SK-N-DZ (cell line): ENCODE data around the gene MS4A18.

ENCODE experiments used
- DNase-seq: peaks from one replicate; pipeline ENCODE4 v3.0.0-alpha.2; 2015; ENCODE audit warnings: low spot score

Gene MS4A18

DNA sequence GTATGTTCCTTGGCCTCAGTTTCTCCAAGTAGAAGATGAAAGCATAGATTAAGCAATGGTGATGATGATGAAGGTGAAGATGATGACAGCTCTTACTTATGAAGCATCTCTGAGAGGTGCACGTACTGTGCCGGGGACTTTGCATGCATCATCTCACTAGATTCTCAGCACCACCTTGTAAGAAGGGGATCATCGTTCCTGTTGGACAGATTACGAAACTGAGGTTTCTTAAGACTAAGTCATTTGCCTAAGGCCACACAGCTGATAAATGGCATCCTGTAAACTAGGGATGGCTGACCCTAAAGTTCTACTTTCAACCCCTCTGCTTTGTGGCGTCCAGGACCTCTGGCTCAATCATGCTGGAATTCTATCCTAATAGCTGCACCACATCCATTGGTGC lies 40.8 kb downstream of the MS4A18 start:
- no peak for DNase-seq

DNA sequence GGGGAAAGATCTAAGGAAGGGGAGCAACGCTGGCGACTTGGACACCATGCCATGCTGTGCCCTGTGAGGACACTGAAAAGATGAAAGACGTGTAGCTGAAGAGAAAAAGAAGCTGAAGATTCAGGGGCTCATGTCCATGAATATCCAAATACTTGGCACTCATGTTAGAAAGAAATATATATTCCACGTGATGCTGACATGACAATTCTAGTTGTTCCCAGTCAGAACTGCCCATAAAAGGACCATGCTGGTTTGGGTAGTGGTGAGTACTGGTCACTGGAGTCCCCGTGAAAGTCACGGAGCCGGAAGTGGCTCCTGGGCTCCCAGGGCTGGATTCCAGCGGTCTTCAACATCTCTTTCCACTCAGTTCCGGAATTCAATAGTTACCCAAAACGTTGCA lies 42.0 kb downstream of the MS4A18 start:
- DNase-seq: no peak

DNA sequence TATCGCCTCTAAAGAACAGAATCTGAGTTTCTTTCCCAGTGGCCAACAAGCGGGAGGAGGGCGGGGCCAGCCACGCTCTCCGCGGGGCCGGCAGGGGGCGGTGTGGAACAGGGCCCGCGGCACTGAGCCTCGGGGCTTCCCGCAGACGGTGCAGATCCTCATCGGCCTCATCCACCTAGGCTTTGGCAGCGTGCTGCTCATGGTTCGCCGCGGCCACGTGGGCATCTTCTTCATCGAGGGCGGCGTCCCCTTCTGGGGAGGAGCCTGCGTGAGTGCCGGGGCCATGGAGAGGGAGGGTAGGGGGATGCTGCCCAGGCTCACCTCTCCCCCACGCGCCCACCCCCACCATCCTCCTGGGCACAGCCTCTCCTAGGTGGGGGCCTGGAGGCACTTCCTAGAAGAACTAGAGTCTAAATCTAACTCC lies 42.9 kb downstream of the MS4A18 start:
- no peak for DNase-seq

GRCh38 chr11:60768202-60768601 lies 43.7 kb downstream of the MS4A18 start:
- no peak for DNase-seq

DNA sequence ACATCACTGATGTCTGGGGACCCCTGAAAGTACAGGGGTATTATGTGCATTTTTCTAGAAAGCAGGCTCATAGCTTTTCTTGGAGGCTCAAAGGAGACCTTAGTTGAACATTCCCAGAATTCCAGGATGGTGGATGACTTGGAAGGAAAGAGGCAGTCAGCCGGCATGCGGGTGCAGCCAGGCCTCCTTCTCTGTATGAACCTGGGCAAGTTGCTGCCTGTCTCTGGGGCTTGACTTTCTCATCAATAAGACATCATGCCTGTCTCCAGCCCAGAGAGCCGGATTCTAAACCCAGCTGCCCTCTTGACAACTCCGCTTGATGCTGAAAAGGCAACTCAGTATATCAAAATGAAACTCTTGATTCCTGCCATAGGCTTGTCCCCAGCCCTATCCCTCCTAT lies 44.8 kb downstream of the MS4A18 start:
- DNase-seq: no peak

- no peak for DNase-seq
Measured at GRCh38 chr11:60769811-60770210, 45.3 kb downstream of the MS4A18 start.

- DNase-seq: no peak
Measured at GRCh38 chr11:60771146-60771545, 46.6 kb downstream of the MS4A18 start.

GRCh38 chr11:60771879-60772525 lies 47.5 kb downstream of the MS4A18 start:
- no peak for DNase-seq

DNA sequence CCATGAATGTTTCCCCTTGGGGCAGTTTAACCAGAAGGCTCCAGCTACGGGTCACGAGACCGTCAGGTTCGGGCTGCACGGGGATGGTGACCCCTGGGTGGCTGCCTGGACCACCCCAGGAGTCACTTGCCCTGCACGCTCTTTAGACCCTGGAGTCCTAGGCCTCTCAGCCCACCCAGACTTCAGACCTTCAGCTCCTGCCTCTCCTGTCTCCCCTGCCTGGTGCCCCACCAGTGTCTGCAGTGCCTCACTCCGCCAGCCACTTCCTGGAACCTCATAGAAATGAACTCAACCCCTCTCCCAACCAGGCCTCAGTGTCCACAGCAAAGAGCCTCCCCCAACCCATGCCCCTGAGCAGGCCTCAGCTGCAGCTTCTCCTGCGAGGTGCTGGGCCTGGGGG lies 48.1 kb downstream of the MS4A18 start:
- no peak for DNase-seq

DNA sequence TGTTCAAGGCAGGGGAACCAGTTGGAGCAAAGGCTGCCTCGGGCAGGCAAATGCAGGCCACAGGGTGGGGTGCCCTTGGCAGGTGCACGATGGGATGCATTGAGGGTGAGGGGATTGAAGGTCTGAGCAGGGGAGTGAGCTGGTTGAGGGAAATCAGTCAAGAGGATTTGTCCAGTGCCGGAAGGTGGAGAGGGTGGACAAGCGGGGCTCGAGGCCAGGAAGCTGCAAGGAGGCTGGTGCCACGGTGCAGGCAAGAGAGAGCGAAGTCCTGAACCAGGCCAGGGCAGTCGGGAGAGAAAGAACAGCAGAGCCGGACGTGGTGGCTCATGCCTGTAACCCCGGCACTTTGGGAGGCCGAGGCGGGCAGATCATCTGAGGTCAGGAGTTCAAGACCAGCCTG lies 50.2 kb downstream of the MS4A18 start:
- DNase-seq: no peak

GRCh38 chr11:60775420-60775961 lies 51.0 kb downstream of the MS4A18 start:
- peak; percentile 87 for DNase-seq

GRCh38 chr11:60776167-60776566 lies 51.6 kb downstream of the MS4A18 start:
- no peak for DNase-seq

DNA sequence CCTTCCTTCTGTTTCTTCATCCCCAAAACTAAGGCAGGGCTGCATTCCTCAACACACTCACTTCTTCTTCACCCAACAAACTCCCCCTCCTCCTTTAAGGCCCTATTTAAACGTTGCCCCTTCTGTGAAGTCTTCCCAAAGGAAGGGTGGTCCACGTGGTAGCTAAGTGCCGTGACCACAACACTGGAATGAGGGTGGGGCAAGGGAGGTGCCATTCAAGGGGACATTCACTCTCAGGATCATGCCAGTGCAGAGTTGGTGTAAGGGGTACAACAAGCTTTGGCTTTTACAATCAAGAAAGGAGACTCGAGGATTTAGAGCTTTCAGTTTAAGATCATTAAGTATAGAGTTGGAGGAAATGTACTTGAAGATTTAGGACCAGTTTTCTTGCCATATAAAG lies 52.6 kb downstream of the MS4A18 start:
- DNase-seq: no peak

DNA sequence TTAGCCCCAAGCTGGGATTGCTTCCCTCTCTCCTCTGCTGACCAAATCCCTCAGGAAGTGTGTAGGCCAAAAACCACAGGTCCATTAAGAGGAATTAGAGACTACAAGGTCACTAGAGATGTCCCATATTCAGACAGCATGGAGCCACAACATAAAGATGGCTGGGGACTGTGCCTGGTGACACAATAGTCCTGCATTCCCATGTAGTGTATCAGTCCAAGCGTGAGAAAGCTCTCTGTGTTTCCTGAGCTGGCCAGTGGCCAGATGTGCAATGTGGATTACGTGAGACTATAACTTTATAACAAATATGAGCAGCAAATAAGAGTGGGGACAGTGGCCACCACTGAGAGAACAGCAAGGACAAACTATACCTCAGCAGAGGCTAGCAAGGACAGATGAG lies 53.1 kb downstream of the MS4A18 start:
- no peak for DNase-seq

GRCh38 chr11:60780065-60780464 lies 55.5 kb downstream of the MS4A18 start:
- no peak for DNase-seq

- DNase-seq: no peak
Measured at GRCh38 chr11:60780774-60781173, 56.3 kb downstream of the MS4A18 start.

DNA sequence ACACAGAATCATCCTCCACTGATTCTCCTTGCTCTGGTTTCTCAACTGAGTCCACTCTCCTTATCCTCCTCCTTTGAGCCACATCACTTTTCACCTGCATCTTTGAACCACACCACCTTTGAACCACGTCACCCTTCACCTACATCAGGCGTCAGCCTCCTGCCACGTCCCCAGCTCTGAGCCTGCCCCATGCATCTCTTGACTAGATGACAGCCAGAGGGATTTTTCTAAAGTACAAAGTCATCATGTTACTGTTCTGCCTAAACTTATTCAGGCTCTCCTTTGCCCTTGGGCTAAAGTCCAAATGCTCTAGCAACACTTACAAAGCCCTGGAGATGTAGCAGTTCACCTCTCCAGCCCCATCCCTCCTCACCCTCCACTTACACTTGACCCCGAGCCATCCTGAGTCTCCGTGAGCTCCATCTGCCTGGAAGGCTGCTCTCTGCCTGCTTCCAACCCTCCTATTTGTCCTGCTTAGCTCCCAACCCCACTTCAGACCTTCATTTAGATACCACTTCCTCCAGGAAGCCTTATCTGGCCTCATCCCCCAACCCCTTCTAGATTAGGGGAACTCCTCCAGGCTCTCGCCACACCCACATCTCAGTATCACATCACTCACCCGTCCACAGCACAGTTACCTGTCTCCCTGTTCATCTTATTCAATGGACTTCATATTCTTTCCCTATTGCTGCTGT lies 56.9 kb downstream of the MS4A18 start:
- DNase-seq: no peak

DNA sequence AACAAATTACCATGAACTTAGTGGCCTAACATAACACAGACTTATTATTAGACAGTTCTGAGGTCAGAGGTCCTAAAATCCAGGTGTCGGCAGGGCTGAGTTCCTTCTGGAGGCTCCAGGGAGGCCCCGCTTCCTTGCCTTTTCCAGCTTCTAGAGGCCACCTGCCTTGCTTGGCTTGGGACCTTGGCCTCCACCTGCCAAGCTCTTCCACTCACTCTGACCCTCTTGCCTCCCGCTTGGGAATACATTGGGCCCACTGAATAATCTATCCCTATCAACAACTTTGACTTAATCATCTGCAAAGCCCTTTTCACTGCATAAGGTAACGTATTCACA lies 57.4 kb downstream of the MS4A18 start:
- DNase-seq: no peak

DNA sequence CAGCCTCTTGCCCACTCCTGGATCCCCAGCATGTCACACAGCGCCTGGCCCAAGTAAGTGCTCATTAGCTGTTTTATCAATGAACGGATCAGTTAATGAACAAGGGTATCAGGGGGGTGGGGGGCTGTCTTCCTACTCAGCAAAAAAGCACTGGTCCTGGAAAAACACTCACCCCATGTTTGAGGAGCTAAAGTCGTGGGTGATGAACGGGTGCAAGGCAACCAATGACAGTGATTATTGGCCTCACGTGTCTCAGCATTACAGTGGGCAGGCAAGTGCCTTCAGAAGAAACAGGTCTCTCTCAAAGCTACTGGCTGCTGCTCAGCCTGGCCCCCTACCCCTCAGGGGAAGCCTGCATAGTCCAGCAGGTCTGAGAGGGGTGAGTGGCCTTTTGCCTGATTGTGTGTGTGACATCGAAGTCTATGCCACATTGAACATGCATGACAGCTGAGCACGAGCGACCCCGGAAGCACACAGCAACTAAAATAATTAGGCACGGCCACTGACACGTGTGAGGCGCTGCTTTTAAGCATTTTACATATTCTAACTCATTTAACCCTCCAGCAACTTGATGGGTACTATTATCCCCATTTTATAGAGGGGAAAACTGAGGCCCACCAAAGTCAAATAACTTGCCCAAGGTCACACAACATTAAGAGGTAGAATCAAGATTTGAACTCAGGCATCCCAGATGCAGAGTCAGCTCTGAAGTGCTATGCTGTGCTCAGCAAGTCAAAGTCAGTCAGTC lies 58.0 kb downstream of the MS4A18 start:
- no peak for DNase-seq

- no peak for DNase-seq
Measured at GRCh38 chr11:60783141-60783484, 58.6 kb downstream of the MS4A18 start.

DNA sequence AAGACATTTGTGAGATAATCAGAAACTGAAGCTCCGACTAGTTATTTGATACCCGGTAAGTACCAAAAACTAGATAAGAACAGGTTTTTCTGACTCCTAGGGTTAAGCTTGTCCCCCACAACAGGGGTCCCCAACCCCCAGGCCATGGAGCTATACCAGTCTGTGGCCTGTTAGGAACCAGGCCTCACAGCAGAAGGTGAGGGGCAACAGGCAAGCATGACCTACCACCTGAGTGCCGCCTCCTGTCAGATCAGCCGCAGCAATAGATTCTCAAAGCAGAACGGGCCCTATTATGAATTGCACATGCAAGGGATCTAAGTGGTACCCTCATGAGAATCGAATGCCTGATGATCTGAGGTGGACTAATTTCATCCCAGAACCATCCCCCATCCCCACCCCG lies 59.4 kb downstream of the MS4A18 start:
- DNase-seq: no peak

DNA sequence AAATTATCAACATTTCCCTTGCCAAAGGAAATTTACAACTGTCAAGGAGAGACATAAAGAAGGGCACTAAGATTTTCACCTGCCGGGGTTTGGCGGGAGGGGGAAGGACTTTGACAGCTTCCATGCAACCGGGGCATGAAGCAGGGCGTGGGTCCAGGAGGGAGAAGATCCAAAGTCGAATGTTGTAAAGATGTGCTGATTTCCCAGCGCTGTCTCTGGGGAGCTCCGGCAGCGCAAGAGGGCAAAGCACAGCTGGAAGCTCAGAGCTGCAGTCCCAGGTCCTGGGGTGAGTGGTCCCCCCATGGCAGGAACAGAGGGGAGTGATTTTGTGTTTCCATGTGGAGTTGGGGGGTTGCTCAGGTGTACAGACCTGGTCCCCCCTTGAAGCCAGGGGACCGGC lies 60.6 kb downstream of the MS4A18 start, which contains the start of gene MS4A10:
Gene MS4A10, plus strand, starts transcription at position 198 of the 400 bp plus-strand sequence. CDS start 5,003 bp downstream, outside the sequence.
- DNase-seq: no peak
